Measurements from ENCODE around the gene CLNK.

CLNK gene

GRCh38 chr4:10437735-10438134 lies 246.8 kb downstream of the CLNK start:
- no peak for DNase-seq

Data from SHP77 (cell line).